C4-2B (cell line): ENCODE results near the gene MARCHF4.

Source experiments
- CTCF ChIP-seq: fragments of 450-650 bp; conservative IDR thresholded peaks from 2 replicates; pipeline ENCODE4 v1.5.1; 2017; ENCODE audit warnings: mild to moderate bottlenecking
- ZFX ChIP-seq: fragments of 450-650 bp; IDR thresholded peaks from 2 replicates; pipeline ENCODE4 v1.6.1; 2017

- TF ChIP-seq CTCF (no peak), ZFX (no peak)
Observed at GRCh38 chr2:216369821-216370220, 2.5 kb downstream of the MARCHF4 start.
